ENCODE data around the gene RWDD3.

The RWDD3 gene

GRCh38 chr1:95278173-95279006 is 44.4 kb downstream of the RWDD3 start:
- Mint-ChIP-seq H3K27ac (no peak overlapping the region), H3K4me3 (no peak overlapping the region), H3K36me3 (ENCODE audit: low read depth) (no peaks in the 10 kb centered on the region), H3K27me3 (no peaks in the 10 kb centered on the region), H3K9me3 (no peaks in the 10 kb centered on the region), H3K4me1 (ENCODE audit: low read depth) (no peaks in the 10 kb centered on the region)
- intact Hi-C loops (cut with micrococcal nuclease): no loop called here

- intact Hi-C loops (cut with micrococcal nuclease): no loop called here
- Mint-ChIP-seq H3K27ac (no peak overlapping the region), H3K4me1 (ENCODE audit: low read depth) (no peaks in the 10 kb centered on the region), H3K9me3 (no peaks in the 10 kb centered on the region), H3K4me3 (no peak overlapping the region), H3K27me3 (no peaks in the 10 kb centered on the region), H3K36me3 (ENCODE audit: low read depth) (no peaks in the 10 kb centered on the region)
Measured at GRCh38 chr1:95281781-95282517, 47.9 kb downstream of the RWDD3 start.

- Mint-ChIP-seq H3K27me3 (no peaks in the 10 kb centered on the region), H3K4me1 (ENCODE audit: low read depth) (no peaks in the 10 kb centered on the region), H3K27ac (no peak overlapping the region), H3K9me3 (no peaks in the 10 kb centered on the region), H3K36me3 (ENCODE audit: low read depth) (no peaks in the 10 kb centered on the region), H3K4me3 (no peak overlapping the region)
- intact Hi-C loops (cut with micrococcal nuclease): no loop called here
Measured at GRCh38 chr1:95282518-95282895, 48.5 kb downstream of the RWDD3 start.

GRCh38 chr1:95284420-95284819 is 50.4 kb downstream of the RWDD3 start:
- Mint-ChIP-seq H3K4me1 (ENCODE audit: low read depth) (no peaks in the 10 kb centered on the region), H3K9me3 (no peaks in the 10 kb centered on the region), H3K27ac (no peak overlapping the region), H3K27me3 (no peaks in the 10 kb centered on the region), H3K36me3 (ENCODE audit: low read depth) (no peaks in the 10 kb centered on the region), H3K4me3 (no peak overlapping the region)
- intact Hi-C loops (cut with micrococcal nuclease): no loop called here

GRCh38 chr1:95286479-95286878 is 52.5 kb downstream of the RWDD3 start:
- Mint-ChIP-seq H3K27ac (no peak overlapping the region), H3K9me3 (no peaks in the 10 kb centered on the region), H3K4me1 (ENCODE audit: low read depth) (no peaks in the 10 kb centered on the region), H3K27me3 (no peaks in the 10 kb centered on the region), H3K36me3 (ENCODE audit: low read depth) (no peaks in the 10 kb centered on the region), H3K4me3 (no peak overlapping the region)
- intact Hi-C loops (cut with micrococcal nuclease): no loop called here

- Mint-ChIP-seq H3K27ac (no peak overlapping the region), H3K4me1 (ENCODE audit: low read depth) (no peaks in the 10 kb centered on the region), H3K4me3 (no peak overlapping the region), H3K9me3 (no peaks in the 10 kb centered on the region), H3K27me3 (no peaks in the 10 kb centered on the region), H3K36me3 (ENCODE audit: low read depth) (no peaks in the 10 kb centered on the region)
- intact Hi-C loops (cut with micrococcal nuclease): no loop called here
Measured at GRCh38 chr1:95287081-95287480, 53.1 kb downstream of the RWDD3 start.

- no peak overlapping the region for H3K4me3 Mint-ChIP-seq
Measured at GRCh38 chr1:95287825-95288224, 53.8 kb downstream of the RWDD3 start.

More at GRCh38 chr1:95287825-95288224, 53.8 kb downstream of the RWDD3 start:
- Mint-ChIP-seq H3K4me1 (ENCODE audit: low read depth) (no peaks in the 10 kb centered on the region), H3K27me3 (no peaks in the 10 kb centered on the region), H3K9me3 (no peaks in the 10 kb centered on the region), H3K36me3 (ENCODE audit: low read depth) (no peaks in the 10 kb centered on the region), H3K27ac (no peak overlapping the region)
- intact Hi-C loops (cut with micrococcal nuclease): no loop called here

All from dendritic cell treated with granulocyte-macrophage colony-stimulating factor and Interleukin-4, amounts not matched to agents 40 ng/mL and 50 ng/mL, for 4 days (primary cell).